ENCODE results near the gene PRDM16.
A peak's percentile ranks its signal among the peaks of the same experiment; 100 is the strongest.

The PRDM16 gene

GRCh38 chr1:3368059-3368458 lies 299.1 kb downstream of the PRDM16 start:
- DNase-seq = no peak

GRCh38 chr1:3368711-3369445 lies 299.9 kb downstream of the PRDM16 start:
- peak; percentile 72 for DNase-seq

- DNase-seq = peak; percentile 92
Measured at GRCh38 chr1:3369446-3370076, 300.6 kb downstream of the PRDM16 start.

- no peak for DNase-seq
Measured at GRCh38 chr1:3370856-3371703, 302.1 kb downstream of the PRDM16 start.

GRCh38 chr1:3372317-3372716 lies 303.3 kb downstream of the PRDM16 start:
- DNase-seq = no peak

- DNase-seq = no peak
Measured at GRCh38 chr1:3373175-3373574, 304.2 kb downstream of the PRDM16 start.

GRCh38 chr1:3373700-3374405 lies 304.9 kb downstream of the PRDM16 start:
- no peak for DNase-seq

GRCh38 chr1:3375245-3375644 lies 306.2 kb downstream of the PRDM16 start:
- DNase-seq = no peak

- DNase-seq = no peak
Measured at GRCh38 chr1:3377166-3377565, 308.2 kb downstream of the PRDM16 start.

- no peak for DNase-seq
Measured at GRCh38 chr1:3377604-3378279, 308.7 kb downstream of the PRDM16 start.

GRCh38 chr1:3378411-3379208 lies 309.6 kb downstream of the PRDM16 start:
- no peak for DNase-seq

GRCh38 chr1:3379934-3380333 lies 310.9 kb downstream of the PRDM16 start:
- DNase-seq = no peak

- no peak for DNase-seq
Measured at GRCh38 chr1:3380469-3380868, 311.5 kb downstream of the PRDM16 start.

- DNase-seq = no peak
Measured at GRCh38 chr1:3381901-3382300, 312.9 kb downstream of the PRDM16 start.

GRCh38 chr1:3382326-3383057 lies 313.5 kb downstream of the PRDM16 start:
- no peak for DNase-seq

GRCh38 chr1:3383679-3384078 lies 314.7 kb downstream of the PRDM16 start:
- no peak for DNase-seq

- DNase-seq = no peak
Measured at GRCh38 chr1:3384407-3384806, 315.4 kb downstream of the PRDM16 start.

- DNase-seq = no peak
Measured at GRCh38 chr1:3386205-3387002, 317.4 kb downstream of the PRDM16 start.

- DNase-seq = no peak
Measured at GRCh38 chr1:3387401-3387800, 318.4 kb downstream of the PRDM16 start.

Data from fibroblast of skin of right quadriceps (primary cell).